NAMALWA (cell line): ENCODE data around the gene UBXN7.
"Not testable (repeated sequence)": the region's sequence is repeated elsewhere in the genome, so short reads cannot be mapped to it uniquely, and the experiment has no call there.

Source experiments
- DNase-seq: peaks from one replicate; pipeline ENCODE4 v3.0.0-alpha.2; 2015; ENCODE audit warnings: low spot score

UBXN7 gene

GRCh38 chr3:196418601-196419000, 13.6 kb downstream of the UBXN7 start:
- DNase-seq, result no peak

GRCh38 chr3:196414469-196414868, 17.8 kb downstream of the UBXN7 start:
- no peak for DNase-seq

GRCh38 chr3:196412704-196413103, 19.5 kb downstream of the UBXN7 start:
- DNase-seq, result no peak

GRCh38 chr3:196409409-196409808, 22.8 kb downstream of the UBXN7 start:
- DNase-seq, result no peak

GRCh38 chr3:196408565-196409300, 23.5 kb downstream of the UBXN7 start:
- no peak for DNase-seq

GRCh38 chr3:196406811-196407470, 25.3 kb downstream of the UBXN7 start:
- no peak for DNase-seq

GRCh38 chr3:196400331-196400730, 31.9 kb downstream of the UBXN7 start:
- DNase-seq, result no peak

- DNase-seq, result no peak
Measured at GRCh38 chr3:196399485-196399945, 32.7 kb downstream of the UBXN7 start.

- DNase-seq, result no peak
Measured at GRCh38 chr3:196398782-196399181, 33.4 kb downstream of the UBXN7 start.

- DNase-seq, result no peak
Measured at GRCh38 chr3:196397941-196398340, 34.3 kb downstream of the UBXN7 start.

- no peak for DNase-seq
Measured at GRCh38 chr3:196390116-196390515, 42.1 kb downstream of the UBXN7 start.

- no peak for DNase-seq
Measured at GRCh38 chr3:196388956-196389355, 43.3 kb downstream of the UBXN7 start.

GRCh38 chr3:196387941-196388340, 44.3 kb downstream of the UBXN7 start:
- DNase-seq, result not testable (repeated sequence)

GRCh38 chr3:196386797-196387196, 45.4 kb downstream of the UBXN7 start:
- DNase-seq, result not testable (repeated sequence)

- not testable (repeated sequence) for DNase-seq
Measured at GRCh38 chr3:196386034-196386433, 46.2 kb downstream of the UBXN7 start.

- not testable (repeated sequence) for DNase-seq
Measured at GRCh38 chr3:196385446-196385845, 46.8 kb downstream of the UBXN7 start.

GRCh38 chr3:196378146-196378841, 53.9 kb downstream of the UBXN7 start:
- DNase-seq, result no peak

- DNase-seq, result no peak
Measured at GRCh38 chr3:196377321-196377720, 54.9 kb downstream of the UBXN7 start.

GRCh38 chr3:196365736-196366135, 66.5 kb downstream of the UBXN7 start:
- no peak for DNase-seq

- DNase-seq, result no peak
Measured at GRCh38 chr3:196360586-196360985, 71.6 kb downstream of the UBXN7 start.

GRCh38 chr3:196358540-196358939, 73.7 kb downstream of the UBXN7 start:
- not testable (repeated sequence) for DNase-seq

- DNase-seq, result no peak
Measured at GRCh38 chr3:196357905-196358304, 74.3 kb downstream of the UBXN7 start.

GRCh38 chr3:196356556-196356955, 75.7 kb downstream of the UBXN7 start:
- DNase-seq, result no peak
